Heart right ventricle (tissue), 16 donors: ENCODE results near the gene PAK1IP1. TPM values are rescaled to one million over a fixed set of nuclear protein-coding genes. Genes with fewer than 3 reads are reported as not detected.

Source experiments
- ATAC-seq, 8 donors: fragments of 200-7000 bp; cut with Tn5 transposase; one replicate each; pipeline ENCODE4 v1.9.1; 2020; ENCODE audit warnings: mild to moderate bottlenecking in 8 of 8, moderate library complexity in 8 of 8, moderate number of reproducible peaks in 1 of 8
- DNase-seq, 2 donors: peaks; one replicate each; pipeline ENCODE4 v3.0.0-alpha.2; 2020
- H3K27ac ChIP-seq, 10 donors: fragments of 200-600 bp; sonication (generic) in 2 of 10; one replicate each; pipeline versions ENCODE4 v1.5.0 to v1.8.0; 2020 to 2022; ENCODE audit warnings: mild to moderate bottlenecking in 3 of 10
- H3K27me3 ChIP-seq, 7 donors: fragments of 200-600 bp; one replicate each; pipeline ENCODE4 v1.8.0; 2021 to 2022; ENCODE audit warnings: mild to moderate bottlenecking in 2 of 7
- H3K36me3 ChIP-seq, 9 donors: fragments of 200-600 bp; sonication (generic) in 1 of 9; one replicate each; pipeline versions ENCODE4 v1.5.0 to v1.8.0; 2020 to 2022; ENCODE audit warnings: mild to moderate bottlenecking in 2 of 9
- H3K4me1 ChIP-seq, 9 donors: fragments of 200-600 bp; sonication (generic) in 1 of 9; one replicate each; pipeline versions ENCODE4 v1.5.0 to v1.8.0; 2020 to 2022; ENCODE audit warnings: mild to moderate bottlenecking in 4 of 9
- H3K4me3 ChIP-seq, 10 donors: fragments of 200-600 bp; sonication (generic) in 2 of 10; one replicate each; pipeline versions ENCODE4 v1.5.0 to v1.8.0; 2020 to 2022; ENCODE audit warnings: mild to moderate bottlenecking in 7 of 10, moderate library complexity in 2 of 10
- H3K9me3 ChIP-seq, 11 donors: fragments of 200-600 bp in 10 of 11; sonication (generic) in 2 of 11; one replicate each; pipeline versions ENCODE4 v1.5.0 to v1.8.0; 2013 to 2022; ENCODE audit warnings: mild to moderate bottlenecking in 2 of 11, control low read depth in 1 of 11, moderate library complexity in 1 of 11
- CTCF ChIP-seq, 9 donors: fragments of 200-600 bp; sonication (generic) in 2 of 9; IDR thresholded peaks; one replicate each; pipeline versions ENCODE4 v1.5.0 to v1.8.0; 2021 to 2022; ENCODE audit warnings: antibody characterized with exemption in 9 of 9, mild to moderate bottlenecking in 5 of 9, moderate library complexity in 1 of 9
- WGBS, 2 donors: extraction: QIAGEN DNeasy Blood & Tissue Kit; methylation state at CpG; one replicate each; pipeline ENCODE4 v1.1.7; 2013; ENCODE audit warnings: inconsistent platforms in 1 of 2; 5-methylcytosine and 5-hydroxymethylcytosine counted together
- intact Hi-C, 10 donors: fragments of 100-400 bp; cut with DNase I; formaldehyde crosslinking; loops; one replicate each; pipeline versions ENCODE4 v1.11.1 to v1.14.2; 2022
- polyA plus RNA-seq, 2 donors: library from polyadenylated mRNA; stranded (reverse); fragments of 200-250 nt; gene quantifications; one replicate each; pipeline ENCODE4 v1.2.3, GENCODE V29; 2013
- total RNA-seq, 10 donors: library from RNA; stranded (reverse); fragmentation: NEBNext Ultra II Directional in 3 of 10; extraction: Animal tissue kit (Norgen Biotek cat#: 25700) in 3 of 10; gene quantifications; one replicate each; pipeline versions ENCODE4 v1.2.1 to v1.2.4, GENCODE V29; 2021 to 2023
- donor health status: Arrhythmogenic right ventricular cardiomyopathy.
- donor health status: ischemic (EF 13 %, LVEDD 7.1; RV severe dilation, severe dysfunction).
- donor health status: healthy with polysubstance abuse.
- donor health status: DM: no; HTN: yes; CAD: no.
- donor health status: DM: no; HTN: no; CAD: no.
- donor health status: ischemic (EF 25% LVEDD 6.9; RV normal size, moderate dysfunction).
- donor health status: ischemic (EF 25% LVEDD 5.7; RV mildly dilated, moderate dysfunction).
- donor health status: healthy.
- donor health status: DM: yes; HTN: yes; CAD: no.
- donor health status: Ischemic cardiomyopathy.
- donor health status: ischemic (EF 35%, LVEDD 5.7; RV mildly dilated, moderate dysfunction).
- donor health status: nonischemic (EF 11% LVEDD 7.7; RV severe dilation, severe dysfunction).
- donor health status: DM: yes; HTN: yes; CAD: no.
- donor health status: PGD.
- donor health status: ischemic (EF 29% LVEDD 5.4; RV normal size, mild dysfunction).
- donor health status: nonischemic (EF 23%, LVEDD 6.1; RV moderate dilation, normal function).

PAK1IP1 gene
- total and polyA plus RNA-seq, 12 donors = 5.8 to 15.7 (median 8.4) TPM

GRCh38 chr6:10687582-10687981 is 7.2 kb upstream of the PAK1IP1 start:
- H3K27me3 ChIP-seq = no peaks in the 10 kb centered on the region
- H3K9me3 ChIP-seq = no peaks in the 10 kb centered on the region
- intact Hi-C loops = no loop called here
- no peak overlapping the region for H3K27ac ChIP-seq
- H3K36me3 ChIP-seq = no peaks in the 10 kb centered on the region
- ATAC-seq = no peak
- no peak for DNase-seq
- H3K4me1 ChIP-seq = peaks cover 0 to under 1% (median 0%) of the 10 kb centered on the region in 9 donors
- 43% methylated on average over 6 of the region's 6 CpGs for WGBS, 2 donors
- no peak for TF ChIP-seq CTCF (IDR thresholded peaks at IDR 0.05)
- no peak overlapping the region for H3K4me3 ChIP-seq

- WGBS, 2 donors = 53 to 55% methylated on average over 15 of the region's 15 CpGs
- intact Hi-C loops = loop anchor here in 4 of 10 donors (5.0 to 10.0 kb wide), 5 partner anchors 56 to 184 kb away; partner anchors contain the start of gene TMEM14B (in 1 of the 4)
These were observed 3.9 kb upstream of the PAK1IP1 start for GRCh38 chr6:10690651-10691445.

GRCh38 chr6:10692965-10693538 is 1.7 kb upstream of the PAK1IP1 start:
- intact Hi-C loops = loop anchor here in 4 of 10 donors (5.0 to 10.0 kb wide), 5 partner anchors 54 to 186 kb away; partner anchors contain the start of gene TMEM14B (in 1 of the 4)
- no peak for TF ChIP-seq CTCF (IDR thresholded peaks at IDR 0.05)
- no peaks in the 10 kb centered on the region for H3K27me3 ChIP-seq
- H3K4me3 ChIP-seq = peak overlapping the region in 7 of 10 donors; percentile 66 to 80 (median 72)
- ATAC-seq = no peak
- H3K4me1 ChIP-seq = peaks cover 0 to 31% (median 25%) of the 10 kb centered on the region in 9 donors
- WGBS, 2 donors = 92 to 95% methylated on average over 8 of the region's 8 CpGs
- peak overlapping the region in 1 of 10 donors; percentile 93 for H3K27ac ChIP-seq
- no peaks in the 10 kb centered on the region for H3K9me3 ChIP-seq
- H3K36me3 ChIP-seq = peaks cover 0 to 14% (median 0%) of the 10 kb centered on the region in 9 donors
- no peak for DNase-seq

More at GRCh38 chr6:10690651-10691445, 3.9 kb upstream of the PAK1IP1 start:
- ATAC-seq = no peak
- no peak for TF ChIP-seq CTCF (IDR thresholded peaks at IDR 0.05)
- H3K9me3 ChIP-seq = no peaks in the 10 kb centered on the region
- DNase-seq = no peak
- no peaks in the 10 kb centered on the region for H3K27me3 ChIP-seq
- no peaks in the 10 kb centered on the region for H3K36me3 ChIP-seq
- no peak overlapping the region for H3K27ac ChIP-seq
- H3K4me3 ChIP-seq = no peak overlapping the region
- peaks cover 0 to 21% (median 16%) of the 10 kb centered on the region in 9 donors for H3K4me1 ChIP-seq

- Histone ChIP-seq H3K27me3 (no peaks in the 10 kb centered on the region), H3K27ac (peak overlapping the region; percentile 89 to 99 (median 94)), H3K4me3 (peak overlapping the region; percentile 61 to 96 (median 71)), H3K9me3 (no peaks in the 10 kb centered on the region), H3K4me1 (peaks cover 0 to 31% (median 25%) of the 10 kb centered on the region in 9 donors), H3K36me3 (peaks cover 0 to 35% (median 4%) of the 10 kb centered on the region in 9 donors)
- WGBS, 2 donors = 1% methylated on average over 17 of the region's 17 CpGs
- DNase-seq = no peak
- ATAC-seq = no peak
- TF ChIP-seq CTCF (IDR thresholded peaks at IDR 0.05) = no peak
- intact Hi-C loops = loop anchor here in 7 of 10 donors (2.0 to 10.0 kb wide), 5 partner anchors 28 to 184 kb away; partner anchors contain the start of genes TMEM14B (in 2 of the 7) and TMEM14C (in 2 of the 7)
These were observed 400 bp downstream of the PAK1IP1 start for GRCh38 chr6:10695086-10695657.
